ENCODE results near the gene FCRL5.

FCRL5 gene

GRCh38 chr1:157477419-157477818 is 74.9 kb downstream of the FCRL5 start:
- DNase-seq (no peak), ATAC-seq (ENCODE audit: insufficient read depth, low read depth) (no peak)
- Histone ChIP-seq H3K79me2 (ENCODE audit: insufficient read depth, low read length) (no peaks in the 10 kb centered on the region), H3K4me2 (ENCODE audit: insufficient read depth, low read length) (no peak overlapping the region), H4K20me1 (ENCODE audit: insufficient read depth, low read length) (no peaks in the 10 kb centered on the region), H3K27me3 (ENCODE audit: insufficient read depth, low read length, poor library complexity) (peaks cover 9% of the 10 kb centered on the region), H3K9me3 (ENCODE audit: insufficient read depth, low read length, severe bottlenecking) (peaks cover 2% of the 10 kb centered on the region), H3K4me1 (ENCODE audit: insufficient read depth, low read length) (no peaks in the 10 kb centered on the region), H3K4me3 (ENCODE audit: low read depth in 1 of 2, low read length in 2 of 2) (no peak overlapping the region), H2AFZ (ENCODE audit: low read depth, low read length) (no peak overlapping the region), H3K27ac (ENCODE audit: low read length) (no peak overlapping the region), H3K9ac (ENCODE audit: low read depth, low read length) (no peak overlapping the region), H3K36me3 (ENCODE audit: insufficient read depth, low read length) (no peaks in the 10 kb centered on the region)
- TF ChIP-seq EZH2 (IDR thresholded peaks at IDR 0.05; ENCODE audit: borderline replicate concordance, low read depth, low read length, severe bottlenecking) (no peak), CTCF (IDR thresholded peaks at IDR 0.05; ENCODE audit: borderline replicate concordance, extremely low read depth, low read length, poor library complexity, severe bottlenecking) (no peak)

- TF ChIP-seq EZH2 (IDR thresholded peaks at IDR 0.05; ENCODE audit: borderline replicate concordance, low read depth, low read length, severe bottlenecking) (no peak), CTCF (IDR thresholded peaks at IDR 0.05; ENCODE audit: borderline replicate concordance, extremely low read depth, low read length, poor library complexity, severe bottlenecking) (no peak)
Observed at GRCh38 chr1:157472959-157473358, 79.4 kb downstream of the FCRL5 start.

GRCh38 chr1:157472056-157472701 is 80.1 kb downstream of the FCRL5 start:
- H3K79me2 ChIP-seq (ENCODE audit: insufficient read depth, low read length): no peaks in the 10 kb centered on the region
- H4K20me1 ChIP-seq (ENCODE audit: insufficient read depth, low read length): no peaks in the 10 kb centered on the region
- H3K4me2 ChIP-seq (ENCODE audit: insufficient read depth, low read length): no peak overlapping the region
- H3K9me3 ChIP-seq (ENCODE audit: insufficient read depth, low read length, severe bottlenecking): no peaks in the 10 kb centered on the region
- no peak for ATAC-seq (ENCODE audit: insufficient read depth, low read depth)
- H3K27ac ChIP-seq (ENCODE audit: low read length): no peak overlapping the region
- no peak for TF ChIP-seq CTCF (IDR thresholded peaks at IDR 0.05; ENCODE audit: borderline replicate concordance, extremely low read depth, low read length, poor library complexity, severe bottlenecking)
- TF ChIP-seq EZH2 (IDR thresholded peaks at IDR 0.05; ENCODE audit: borderline replicate concordance, low read depth, low read length, severe bottlenecking): no peak
- no peak overlapping the region for H3K4me3 ChIP-seq (ENCODE audit: low read depth in 1 of 2, low read length in 2 of 2)
- H3K4me1 ChIP-seq (ENCODE audit: insufficient read depth, low read length): no peaks in the 10 kb centered on the region
- H3K9ac ChIP-seq (ENCODE audit: low read depth, low read length): no peak overlapping the region
- H2AFZ ChIP-seq (ENCODE audit: low read depth, low read length): no peak overlapping the region
- DNase-seq: no peak
- no peaks in the 10 kb centered on the region for H3K36me3 ChIP-seq (ENCODE audit: insufficient read depth, low read length)
- peaks cover 22% of the 10 kb centered on the region for H3K27me3 ChIP-seq (ENCODE audit: insufficient read depth, low read length, poor library complexity)

More at GRCh38 chr1:157472959-157473358, 79.4 kb downstream of the FCRL5 start:
- Histone ChIP-seq H3K4me3 (ENCODE audit: low read depth in 1 of 2, low read length in 2 of 2) (no peak overlapping the region), H4K20me1 (ENCODE audit: insufficient read depth, low read length) (no peaks in the 10 kb centered on the region), H3K27ac (ENCODE audit: low read length) (no peak overlapping the region), H3K36me3 (ENCODE audit: insufficient read depth, low read length) (no peaks in the 10 kb centered on the region), H3K79me2 (ENCODE audit: insufficient read depth, low read length) (no peaks in the 10 kb centered on the region), H3K9me3 (ENCODE audit: insufficient read depth, low read length, severe bottlenecking) (no peaks in the 10 kb centered on the region), H3K27me3 (ENCODE audit: insufficient read depth, low read length, poor library complexity) (peaks cover 14% of the 10 kb centered on the region), H3K4me2 (ENCODE audit: insufficient read depth, low read length) (no peak overlapping the region), H3K9ac (ENCODE audit: low read depth, low read length) (no peak overlapping the region), H3K4me1 (ENCODE audit: insufficient read depth, low read length) (no peaks in the 10 kb centered on the region), H2AFZ (ENCODE audit: low read depth, low read length) (no peak overlapping the region)
- no peak for DNase-seq
- ATAC-seq (ENCODE audit: insufficient read depth, low read depth): no peak

Measured in DND-41 (cell line).